Glutamatergic neuron (in vitro differentiated cells): ENCODE results near the gene ATR. TPM values are rescaled to one million over a fixed set of nuclear protein-coding genes. Genes with fewer than 3 reads are reported as not detected.

Source experiments
- DNase-seq: peaks from one replicate; pipeline ENCODE4 v3.0.0; 2022
- H3K27ac Mint-ChIP-seq: one replicate; pipeline ENCODE4 v1.8.0; 2020; ENCODE audit warnings: mild to moderate bottlenecking, mixed read lengths, inconsistent platforms; ENCODE audit not compliant: unreplicated experiment
- H3K27me3 Mint-ChIP-seq: one replicate; pipeline ENCODE4 v1.8.0; 2020; ENCODE audit warnings: mild to moderate bottlenecking, moderate library complexity, mixed read lengths, inconsistent platforms; ENCODE audit not compliant: unreplicated experiment
- H3K36me3 Mint-ChIP-seq: one replicate; pipeline ENCODE4 v1.8.0; 2020; ENCODE audit warnings: mild to moderate bottlenecking, mixed read lengths, inconsistent platforms; ENCODE audit not compliant: unreplicated experiment
- H3K4me1 Mint-ChIP-seq: one replicate; pipeline ENCODE4 v1.8.0; 2020; ENCODE audit warnings: mild to moderate bottlenecking, low read depth, mixed read lengths, inconsistent platforms; ENCODE audit not compliant: unreplicated experiment
- H3K4me3 Mint-ChIP-seq: one replicate; pipeline ENCODE4 v1.8.0; 2020; ENCODE audit warnings: mild to moderate bottlenecking, mixed read lengths, inconsistent platforms; ENCODE audit not compliant: unreplicated experiment
- H3K9me3 Mint-ChIP-seq: one replicate; pipeline ENCODE4 v1.8.0; 2020; ENCODE audit warnings: mild to moderate bottlenecking, moderate library complexity, mixed read lengths, inconsistent platforms; ENCODE audit not compliant: unreplicated experiment
- CTCF ChIP-seq: fragments of 200-600 bp; sonication (generic); IDR thresholded peaks from one replicate; pipeline ENCODE4 v1.5.0; 2021; ENCODE audit not compliant: partially characterized antibody, unreplicated experiment
- total RNA-seq: library from RNA; stranded (reverse); fragmentation: NEBNext Ultra II Directional; extraction: Animal tissue kit (Norgen Biotek cat#: 25700); gene quantifications from one replicate; pipeline ENCODE4 v1.2.1, GENCODE V29; 2021; ENCODE audit not compliant: unreplicated experiment

Gene ATR
- total RNA-seq, 1 donor from 2014 or later = 18.3 TPM

GRCh38 chr3:142459096-142459495 lies 119.4 kb downstream of the ATR start:
- no peaks in the 10 kb centered on the region for H3K36me3 Mint-ChIP-seq
- TF ChIP-seq CTCF = no peak
- DNase-seq = no peak
- H3K4me3 Mint-ChIP-seq = no peak overlapping the region
- no peak overlapping the region for H3K27ac Mint-ChIP-seq
- peaks cover 1% of the 10 kb centered on the region for H3K27me3 Mint-ChIP-seq
- no peaks in the 10 kb centered on the region for H3K9me3 Mint-ChIP-seq
- H3K4me1 Mint-ChIP-seq = no peaks in the 10 kb centered on the region

GRCh38 chr3:142450881-142451280 lies 127.7 kb downstream of the ATR start:
- no peak for DNase-seq
- Mint-ChIP-seq H3K27me3 (peaks cover 8% of the 10 kb centered on the region), H3K4me1 (peaks cover 21% of the 10 kb centered on the region), H3K9me3 (peaks cover 7% of the 10 kb centered on the region), H3K36me3 (no peaks in the 10 kb centered on the region), H3K4me3 (no peak overlapping the region), H3K27ac (no peak overlapping the region)
- no peak for TF ChIP-seq CTCF

GRCh38 chr3:142450189-142450588 lies 128.3 kb downstream of the ATR start:
- TF ChIP-seq CTCF = no peak
- no peak overlapping the region for H3K4me3 Mint-ChIP-seq

GRCh38 chr3:142447852-142448823 lies 130.4 kb downstream of the ATR start, which contains the start of gene XRN1:
Gene XRN1, minus strand, starts transcription at chr3:142448037. Its CDS starts 93 bp downstream, at chr3:142447944.
- Mint-ChIP-seq H3K4me3 (peak within 1 kb of the TSS; percentile 98), H3K36me3 (no peaks in the 10 kb centered on the region), H3K27ac (peak within 1 kb of the TSS; percentile 97), H3K9me3 (peaks cover 7% of the 10 kb centered on the region), H3K27me3 (peaks cover 7% of the 10 kb centered on the region), H3K4me1 (peaks cover 25% of the 10 kb centered on the region)
- peak; percentile 99 for DNase-seq
- TF ChIP-seq CTCF = no peak

More at GRCh38 chr3:142450189-142450588, 128.3 kb downstream of the ATR start:
- Mint-ChIP-seq H3K9me3 (peaks cover 7% of the 10 kb centered on the region), H3K4me1 (peaks cover 25% of the 10 kb centered on the region), H3K36me3 (no peaks in the 10 kb centered on the region), H3K27me3 (peaks cover 7% of the 10 kb centered on the region), H3K27ac (no peak overlapping the region)
- no peak for DNase-seq
